ENCODE data around the gene SOAT1.
"Not testable (repeated sequence)": the region's sequence is repeated elsewhere in the genome, so short reads cannot be mapped to it uniquely, and the experiment has no call there.

Gene SOAT1

GRCh38 chr1:179262183-179262582 is 31.4 kb upstream of the SOAT1 start:
- no peak overlapping the region for H3K27ac ChIP-seq
- no peaks in the 10 kb centered on the region for H3K27me3 ChIP-seq (replicated peaks)
- H3K4me3 ChIP-seq (ENCODE audit: low read depth, low read length) = no peak overlapping the region
- TF ChIP-seq, protein P1, sequence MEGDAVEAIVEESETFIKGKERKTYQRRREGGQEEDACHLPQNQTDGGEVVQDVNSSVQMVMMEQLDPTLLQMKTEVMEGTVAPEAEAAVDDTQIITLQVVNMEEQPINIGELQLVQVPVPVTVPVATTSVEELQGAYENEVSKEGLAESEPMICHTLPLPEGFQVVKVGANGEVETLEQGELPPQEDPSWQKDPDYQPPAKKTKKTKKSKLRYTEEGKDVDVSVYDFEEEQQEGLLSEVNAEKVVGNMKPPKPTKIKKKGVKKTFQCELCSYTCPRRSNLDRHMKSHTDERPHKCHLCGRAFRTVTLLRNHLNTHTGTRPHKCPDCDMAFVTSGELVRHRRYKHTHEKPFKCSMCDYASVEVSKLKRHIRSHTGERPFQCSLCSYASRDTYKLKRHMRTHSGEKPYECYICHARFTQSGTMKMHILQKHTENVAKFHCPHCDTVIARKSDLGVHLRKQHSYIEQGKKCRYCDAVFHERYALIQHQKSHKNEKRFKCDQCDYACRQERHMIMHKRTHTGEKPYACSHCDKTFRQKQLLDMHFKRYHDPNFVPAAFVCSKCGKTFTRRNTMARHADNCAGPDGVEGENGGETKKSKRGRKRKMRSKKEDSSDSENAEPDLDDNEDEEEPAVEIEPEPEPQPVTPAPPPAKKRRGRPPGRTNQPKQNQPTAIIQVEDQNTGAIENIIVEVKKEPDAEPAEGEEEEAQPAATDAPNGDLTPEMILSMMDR (IDR thresholded peaks at IDR 0.05; ENCODE audit: low read depth, low read length, missing control alignments) = no peak
- DNase-seq = no peak
- in situ Hi-C loops (cut with HindIII; ENCODE audit: low pct_ligation_motif_present, low sequenced_read_pairs) = no loop called here
- no peaks in the 10 kb centered on the region for H3K36me3 ChIP-seq (replicated peaks)

DNA sequence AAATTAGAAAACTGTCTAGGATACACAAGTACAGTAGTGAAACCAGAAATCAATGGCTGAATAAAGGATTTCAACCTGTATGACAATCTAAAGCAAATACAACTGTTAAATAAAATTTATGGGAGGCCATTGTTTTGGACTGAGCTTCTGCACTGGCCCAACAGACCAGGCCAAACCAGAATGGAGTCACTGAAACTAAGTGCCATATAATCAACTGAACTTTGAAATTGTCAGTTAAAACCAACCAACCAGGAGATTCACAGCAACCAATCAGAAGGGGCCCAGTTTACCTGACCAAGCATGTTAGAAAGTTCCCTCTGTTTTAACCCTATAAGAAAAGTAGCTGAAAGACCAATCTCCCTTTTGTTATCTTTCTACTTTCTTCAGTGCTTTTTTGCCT is 30.5 kb upstream of the SOAT1 start:
- in situ Hi-C loops (cut with HindIII; ENCODE audit: low pct_ligation_motif_present, low sequenced_read_pairs) = no loop called here
- no peak overlapping the region for H3K27ac ChIP-seq

DNA sequence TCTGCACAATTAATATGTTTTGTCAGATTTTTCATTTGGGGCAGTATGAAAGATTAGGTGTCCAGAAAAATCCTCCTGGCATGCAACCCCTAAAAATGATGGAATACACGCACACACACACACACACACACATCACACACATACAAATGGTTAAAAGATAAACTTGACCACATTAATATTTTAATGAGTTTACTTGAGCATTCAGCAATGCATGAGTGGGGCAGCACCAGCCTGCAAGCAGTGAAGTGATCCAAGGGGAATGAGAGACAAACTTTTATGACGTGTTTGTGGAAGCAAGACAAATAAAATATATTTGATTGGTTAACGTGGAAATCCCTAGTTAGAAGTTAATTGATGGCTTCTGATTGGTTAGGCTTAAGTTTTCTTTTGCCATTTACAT is 29.1 kb upstream of the SOAT1 start:
- TF ChIP-seq, protein P1 (IDR thresholded peaks at IDR 0.05; ENCODE audit: low read depth, low read length, missing control alignments) = no peak
- H3K27me3 ChIP-seq (replicated peaks) = no peaks in the 10 kb centered on the region
- in situ Hi-C loops (cut with HindIII; ENCODE audit: low pct_ligation_motif_present, low sequenced_read_pairs) = no loop called here
- no peaks in the 10 kb centered on the region for H3K36me3 ChIP-seq (replicated peaks)
- no peak overlapping the region for H3K27ac ChIP-seq
- DNase-seq = peak; percentile 6
- H3K4me3 ChIP-seq (ENCODE audit: low read depth, low read length) = no peak overlapping the region

More for the DNA sequence above, 30.5 kb upstream of the SOAT1 start:
- no peak for DNase-seq
- Histone ChIP-seq H3K36me3 (replicated peaks) (no peaks in the 10 kb centered on the region), H3K27me3 (replicated peaks) (no peaks in the 10 kb centered on the region), H3K4me3 (ENCODE audit: low read depth, low read length) (no peak overlapping the region)
- TF ChIP-seq, protein P1 (IDR thresholded peaks at IDR 0.05; ENCODE audit: low read depth, low read length, missing control alignments) = no peak

DNA sequence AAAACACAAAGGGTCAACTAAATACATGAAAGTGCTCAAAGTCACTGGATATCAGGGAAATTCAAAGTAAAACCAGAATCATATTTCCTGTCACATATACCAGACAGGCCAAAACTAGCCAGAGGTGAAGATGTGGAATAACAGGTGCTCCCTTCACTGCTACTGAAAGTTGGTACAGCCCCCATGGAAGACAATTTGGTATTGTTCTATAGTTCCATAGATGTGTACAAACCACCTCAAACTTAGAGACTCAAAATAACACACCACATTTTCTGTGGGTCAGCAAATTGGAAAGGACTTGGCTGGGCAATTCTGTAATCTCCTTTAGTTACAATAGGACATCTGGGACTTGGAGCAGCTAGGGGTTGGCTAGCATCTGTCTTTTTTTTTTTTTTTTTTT is 24.5 kb upstream of the SOAT1 start:
- no peak overlapping the region for H3K27ac ChIP-seq
- H3K36me3 ChIP-seq (replicated peaks) = no peaks in the 10 kb centered on the region
- TF ChIP-seq, protein P1 (IDR thresholded peaks at IDR 0.05; ENCODE audit: low read depth, low read length, missing control alignments) = no peak
- H3K4me3 ChIP-seq (ENCODE audit: low read depth, low read length) = no peak overlapping the region
- H3K27me3 ChIP-seq (replicated peaks) = no peaks in the 10 kb centered on the region
- in situ Hi-C loops (cut with HindIII; ENCODE audit: low pct_ligation_motif_present, low sequenced_read_pairs) = no loop called here
- DNase-seq = no peak

DNA sequence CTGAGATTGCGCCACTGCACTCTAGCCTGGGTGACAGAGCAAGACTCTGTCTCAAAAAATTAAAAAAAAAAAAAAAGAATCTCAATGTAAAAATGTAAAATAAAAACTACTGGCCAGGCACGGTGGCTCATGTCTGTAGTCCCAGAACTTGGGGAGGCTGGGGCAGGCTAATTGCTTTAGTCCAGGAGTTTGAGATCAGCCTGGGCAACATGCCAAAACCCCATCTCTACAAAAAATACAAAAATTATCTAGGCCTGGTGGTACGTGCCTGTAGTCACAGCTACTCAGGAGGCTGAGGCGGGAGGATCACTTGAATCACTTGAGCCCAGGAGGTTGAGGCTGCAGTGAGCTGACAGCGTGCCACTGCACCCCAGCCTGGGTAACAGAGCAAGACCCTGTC is 19.2 kb upstream of the SOAT1 start:
- H3K4me3 ChIP-seq (ENCODE audit: low read depth, low read length); H3K27ac ChIP-seq; DNase-seq; H3K27me3 ChIP-seq (replicated peaks); H3K36me3 ChIP-seq (replicated peaks); in situ Hi-C loops (cut with HindIII; ENCODE audit: low pct_ligation_motif_present, low sequenced_read_pairs): not testable (repeated sequence)

- Histone ChIP-seq H3K4me3 (ENCODE audit: low read depth, low read length) (no peak overlapping the region), H3K27me3 (replicated peaks) (no peaks in the 10 kb centered on the region), H3K36me3 (replicated peaks) (no peaks in the 10 kb centered on the region), H3K27ac (no peak overlapping the region)
- in situ Hi-C loops (cut with HindIII; ENCODE audit: low pct_ligation_motif_present, low sequenced_read_pairs) = no loop called here
- TF ChIP-seq, protein P1 (IDR thresholded peaks at IDR 0.05; ENCODE audit: low read depth, low read length, missing control alignments) = no peak
- DNase-seq = no peak
Measured at GRCh38 chr1:179278920-179279319, 14.7 kb upstream of the SOAT1 start.

Measured in brain microvascular endothelial cell (primary cell).